HG03097 (cell line): ENCODE results near the gene DLST.

Experiments used
- ATAC-seq: cut with Tn5 transposase; IDR thresholded peaks from one replicate; pipeline ENCODE4 v1.9.1; 2021; ENCODE audit not compliant: unreplicated experiment, low FRiP score

Gene DLST

DNA sequence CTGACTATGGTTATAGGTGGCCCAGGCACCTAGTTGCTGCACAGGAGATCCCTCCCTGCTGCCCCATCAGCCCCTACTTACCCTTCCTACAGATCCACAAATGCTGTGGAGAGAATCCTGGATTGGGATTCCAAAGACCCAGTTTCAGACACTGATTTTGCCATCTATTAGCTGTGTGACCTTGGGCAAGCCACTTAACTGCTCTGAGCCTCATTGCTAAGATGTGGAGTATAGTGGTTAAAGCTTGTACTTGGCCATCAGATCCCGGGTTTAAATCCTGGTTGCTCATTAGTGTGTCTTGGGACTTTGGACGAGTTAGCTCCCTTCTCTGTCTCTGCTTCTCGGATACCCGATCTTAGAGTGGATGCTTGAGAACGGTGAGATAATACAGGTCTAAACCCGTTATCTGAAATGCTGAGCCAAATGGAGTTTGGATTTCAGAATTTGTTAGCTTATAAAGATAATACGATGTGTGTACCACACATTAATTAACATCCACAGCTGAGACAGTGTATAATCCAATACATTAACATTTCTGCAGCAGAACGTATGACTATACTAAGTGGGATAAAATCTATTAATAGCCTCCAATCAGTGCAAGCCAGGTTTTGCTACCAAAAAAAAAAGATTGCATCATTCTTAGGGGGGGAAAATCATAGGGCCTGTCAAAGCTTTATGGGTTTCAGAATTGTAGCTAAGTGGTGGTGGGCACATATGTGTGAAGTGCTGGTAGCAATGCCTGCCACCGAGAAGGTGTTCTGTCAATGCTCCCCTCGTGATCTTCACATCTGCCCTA is 21.8 kb upstream of the DLST start:
- ATAC-seq: no peak

DNA sequence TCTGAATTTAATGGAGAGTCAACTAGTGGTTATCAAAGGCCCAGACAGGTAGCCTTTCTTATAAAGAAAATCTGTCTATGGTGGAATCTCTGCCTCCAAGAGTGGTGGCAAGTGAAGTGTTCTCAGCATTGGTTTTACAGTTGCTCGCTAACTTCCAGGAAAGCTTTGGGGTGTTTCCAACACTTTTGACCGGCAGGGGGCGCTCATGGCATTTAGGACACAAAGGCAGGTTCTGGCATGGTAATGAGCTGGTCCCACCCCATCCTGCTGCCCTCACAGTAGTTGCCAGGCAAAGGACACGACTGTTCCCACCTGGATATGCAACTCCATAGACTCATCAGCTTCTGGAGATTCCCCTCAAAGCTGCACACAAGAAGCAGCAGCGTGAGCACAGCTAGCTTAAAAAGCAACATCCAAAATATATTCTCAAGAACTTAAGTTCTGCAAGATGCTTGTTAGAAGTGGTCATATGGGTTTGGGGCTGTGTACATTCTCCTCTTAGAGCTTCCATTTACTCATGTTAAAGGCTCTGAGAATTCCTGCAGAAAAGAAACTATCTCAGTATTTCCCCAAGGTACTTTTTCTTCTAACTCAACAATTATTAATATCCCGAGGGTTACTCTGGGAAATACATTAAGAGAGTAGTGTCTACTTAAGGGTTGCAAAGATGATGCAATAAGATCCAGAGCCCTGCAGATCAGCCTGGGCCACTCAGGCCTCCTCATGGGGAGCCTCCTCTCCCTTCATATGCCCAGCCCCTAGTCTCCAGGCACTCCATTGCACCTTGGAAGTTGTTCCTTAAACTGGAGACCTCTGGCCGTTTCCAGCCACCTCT is 20.6 kb upstream of the DLST start:
- ATAC-seq: no peak

DNA sequence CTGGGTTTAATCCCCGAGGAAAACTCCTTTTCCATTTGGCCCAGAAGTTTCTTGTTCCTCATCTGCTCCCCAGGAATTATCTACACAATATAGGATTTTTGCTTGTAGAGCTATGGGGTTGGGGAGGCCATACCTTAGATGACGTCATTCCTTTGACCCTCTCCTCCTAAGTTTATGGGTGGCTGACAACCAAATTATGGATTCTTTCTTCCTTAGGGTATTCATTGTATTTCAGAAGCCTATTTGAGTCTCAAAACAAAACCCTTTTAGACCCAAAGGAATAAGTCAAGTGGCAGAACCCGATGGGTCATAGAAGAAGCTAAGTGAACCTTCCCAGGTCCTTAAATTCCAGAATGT is 20.0 kb upstream of the DLST start:
- ATAC-seq: no peak

DNA sequence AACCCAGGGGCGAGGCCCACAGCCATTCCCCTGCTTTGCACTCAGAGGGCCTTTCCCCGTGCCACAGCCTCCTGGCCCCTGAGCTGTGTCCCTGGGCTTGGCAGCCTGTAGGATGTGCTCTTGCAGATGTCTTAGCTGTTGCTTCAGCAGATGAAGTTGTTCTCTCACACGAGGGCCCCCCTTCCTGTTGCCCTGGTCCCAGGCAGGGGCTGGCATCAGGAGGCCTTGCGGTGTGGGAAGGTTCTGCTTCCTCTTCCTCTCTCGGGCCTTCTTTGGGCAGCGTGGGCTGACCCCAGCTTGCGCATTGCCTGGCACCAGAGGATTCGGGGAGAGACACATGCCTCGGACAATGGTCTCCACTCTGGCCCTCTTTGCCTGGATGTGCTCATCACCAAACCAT is 18.4 kb upstream of the DLST start:
- no peak for ATAC-seq

DNA sequence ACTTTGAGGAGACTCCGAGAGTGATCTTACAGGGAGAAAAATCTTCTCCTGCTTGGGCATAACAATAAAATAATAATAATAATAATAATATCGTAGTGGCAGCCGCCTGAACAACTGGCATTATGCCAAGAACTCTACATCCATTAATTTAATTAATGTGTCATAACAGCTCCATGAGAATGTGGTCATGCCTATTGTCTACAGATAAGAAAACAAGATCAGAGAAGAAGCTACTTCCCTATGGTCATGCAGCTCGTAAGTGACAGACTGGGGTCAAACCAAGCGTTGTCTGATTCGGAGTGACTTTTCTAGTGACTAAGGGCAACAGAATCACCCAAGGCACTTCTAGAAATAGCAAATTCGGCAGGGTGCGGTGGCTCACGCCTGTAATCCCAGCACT is 17.5 kb upstream of the DLST start:
- ATAC-seq: no peak

DNA sequence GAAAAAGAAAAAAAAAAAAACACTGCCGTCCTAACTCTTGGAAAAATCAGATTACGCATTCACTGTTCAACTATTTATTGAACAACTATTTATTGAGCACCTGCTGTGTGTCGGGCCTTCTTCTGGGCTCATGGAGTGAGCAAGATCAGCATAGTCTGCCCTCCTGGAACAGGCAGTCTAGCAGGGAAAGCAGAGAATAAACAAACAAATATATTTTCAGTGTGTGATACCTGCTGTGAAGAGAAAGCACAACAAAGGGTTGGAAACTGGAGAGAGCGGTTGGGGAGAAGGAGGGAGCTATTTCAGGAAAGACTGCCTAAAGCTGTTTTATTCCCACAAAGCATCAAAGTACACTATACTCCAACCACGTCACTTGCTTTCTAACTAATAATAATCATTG is 16.6 kb upstream of the DLST start:
- ATAC-seq: no peak

DNA sequence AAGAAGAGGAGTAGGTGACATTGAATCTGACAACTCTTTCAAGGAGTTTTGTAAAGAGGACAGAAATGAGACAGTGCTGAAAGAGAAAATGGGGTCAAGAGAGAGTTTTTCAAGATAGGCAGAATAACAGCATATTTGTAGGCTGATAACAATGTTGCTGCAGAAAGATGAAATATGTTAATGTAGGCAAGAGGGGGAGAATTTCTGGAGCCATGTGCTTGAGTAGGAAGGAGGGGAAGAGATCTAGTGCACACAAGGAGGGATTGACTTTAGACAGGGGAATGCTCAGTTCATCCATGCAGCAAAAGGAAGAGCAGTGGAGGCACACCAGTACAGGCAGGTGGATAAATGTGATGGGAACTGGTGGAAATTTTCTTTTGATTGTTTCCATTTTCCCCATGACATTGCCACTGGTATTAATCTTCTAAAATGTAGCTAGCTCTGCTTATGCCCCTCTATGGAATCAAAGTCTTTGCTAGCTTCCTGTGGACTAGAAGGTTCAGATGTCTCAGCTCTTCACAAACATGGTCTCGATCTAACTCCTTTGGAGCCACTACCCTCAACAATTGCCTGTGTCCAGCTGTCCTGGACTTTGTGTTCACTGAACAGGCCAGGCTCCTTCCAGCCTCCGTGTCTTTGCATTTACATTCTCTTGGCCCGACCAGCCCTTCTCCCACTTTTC is 14.9 kb upstream of the DLST start:
- ATAC-seq: no peak

DNA sequence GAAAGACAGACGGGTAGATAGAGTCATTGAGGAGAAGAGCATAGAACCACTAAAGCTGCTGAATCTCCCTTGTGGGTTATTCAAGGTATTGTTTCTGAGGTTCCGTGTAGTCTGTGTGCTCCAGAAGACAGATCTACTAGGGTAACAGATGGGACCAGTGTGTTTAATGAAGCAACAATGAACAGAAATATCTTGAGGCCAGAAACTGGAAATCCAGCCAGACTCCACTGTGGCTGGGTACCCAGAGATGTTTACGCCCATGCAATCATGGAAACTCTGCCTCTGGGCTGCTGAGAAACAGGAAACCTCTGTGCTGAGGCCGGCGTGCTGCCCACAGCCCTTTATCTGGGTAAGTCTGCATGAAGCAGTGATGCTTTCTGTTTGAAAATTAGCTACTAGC is 14.0 kb upstream of the DLST start:
- ATAC-seq: no peak

DNA sequence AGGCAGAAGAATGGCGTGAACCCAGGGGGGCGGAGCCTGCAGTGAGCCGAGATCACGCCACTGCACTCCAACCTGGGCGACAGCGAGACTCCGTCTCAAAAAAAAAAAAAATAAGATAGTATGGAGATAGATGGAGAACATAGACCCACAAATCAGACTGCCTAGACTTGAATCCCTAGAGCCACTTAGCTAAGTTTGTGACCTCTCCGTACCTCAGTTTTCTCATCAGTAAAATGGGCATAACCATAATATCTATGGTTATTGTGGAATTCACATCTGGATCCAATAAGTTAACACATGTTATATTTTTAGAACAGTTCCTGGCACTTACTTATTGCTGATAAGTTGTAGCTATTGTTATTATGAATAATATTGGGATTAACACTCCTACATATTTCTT is 13.0 kb upstream of the DLST start:
- no peak for ATAC-seq

DNA sequence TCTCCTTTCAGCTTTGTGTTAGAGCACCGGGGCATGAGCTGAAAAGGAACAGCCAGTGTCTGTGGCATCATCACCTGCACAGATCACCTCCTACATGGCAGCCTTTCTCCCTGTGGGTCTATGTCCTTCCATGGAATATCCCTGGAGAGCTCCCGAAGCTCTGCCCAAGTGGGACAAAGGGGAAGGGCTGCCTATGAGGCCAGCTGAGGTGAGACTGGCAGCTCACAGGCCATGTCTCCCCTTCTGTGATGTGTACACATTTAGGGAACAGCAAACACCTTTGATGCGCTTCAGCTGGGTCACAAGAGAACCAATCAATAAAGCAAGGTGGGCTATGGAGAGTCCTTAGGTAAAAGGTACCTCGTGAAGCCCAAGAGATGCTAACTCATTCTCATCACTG is 9.9 kb upstream of the DLST start:
- no peak for ATAC-seq

DNA sequence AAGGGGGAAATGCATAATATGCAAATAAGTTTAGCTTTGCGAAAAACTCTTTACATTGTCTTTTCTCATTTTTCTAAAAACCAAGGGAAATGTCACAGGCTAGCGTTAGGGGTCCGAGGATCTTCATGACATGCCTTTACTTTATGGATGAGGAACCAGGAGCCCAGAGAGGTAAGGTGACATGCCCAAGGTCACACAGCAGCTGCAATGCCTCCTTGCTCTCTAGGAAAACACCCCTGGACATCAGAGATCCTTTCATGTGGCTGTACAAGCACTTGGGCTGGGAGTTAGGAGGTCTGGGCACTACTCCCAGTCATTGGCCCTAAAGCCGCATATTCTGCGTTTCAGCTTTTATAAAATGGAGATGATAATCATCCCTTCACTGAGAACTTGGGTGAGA is 6.5 kb upstream of the DLST start:
- ATAC-seq: no peak

DNA sequence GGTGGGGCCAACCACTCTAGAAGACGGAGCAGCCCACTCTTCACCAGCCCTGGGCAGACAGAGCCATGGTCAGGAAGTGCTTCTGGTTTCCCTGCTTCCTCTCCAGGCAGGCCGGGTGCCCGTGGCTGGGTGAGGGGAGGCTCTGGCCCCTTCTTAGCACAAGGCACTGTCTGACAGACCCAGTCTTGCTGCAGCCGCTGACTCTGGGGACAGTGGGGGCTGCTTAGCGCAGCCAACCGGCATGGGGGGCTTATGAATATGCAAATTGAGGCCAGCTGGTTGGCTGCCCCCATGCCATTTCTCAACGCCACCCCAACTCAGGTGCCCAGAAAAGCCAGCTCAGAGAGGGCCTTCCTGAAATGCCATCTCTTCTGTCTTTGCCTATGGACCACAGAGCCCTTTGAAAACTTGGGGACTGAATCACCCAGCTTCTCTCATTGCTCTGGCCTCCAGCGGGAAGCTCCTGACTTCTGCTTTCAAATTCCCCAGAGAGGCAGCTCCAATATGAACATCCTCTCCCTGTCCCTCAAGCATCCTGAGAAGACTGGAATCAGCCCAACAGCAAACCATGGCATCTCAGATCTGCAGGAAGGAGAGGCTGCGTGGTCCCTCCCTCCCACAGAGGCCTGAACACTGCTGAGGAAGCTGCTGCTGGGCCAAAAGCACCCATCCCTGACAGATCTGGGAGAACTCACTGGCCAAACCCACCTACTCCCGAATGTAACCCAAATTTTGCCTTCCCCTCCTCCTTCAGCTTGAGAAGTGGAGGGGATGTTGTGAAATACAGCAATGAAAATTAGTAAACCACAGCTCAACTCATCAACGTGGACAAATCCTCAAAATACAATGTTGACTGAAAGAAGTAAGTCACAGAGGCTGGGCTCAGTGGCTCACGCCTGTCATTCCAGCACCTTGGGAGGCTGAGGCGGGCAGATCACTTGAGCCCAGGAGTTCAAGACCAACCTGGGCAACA is 5.5 kb upstream of the DLST start, which contains the start of gene PROX2:
PROX2 (minus strand) TSS at position 205 of the 973 bp plus-strand sequence. CDS start 12,311 bp downstream, outside the sequence.
- ATAC-seq: no peak

DNA sequence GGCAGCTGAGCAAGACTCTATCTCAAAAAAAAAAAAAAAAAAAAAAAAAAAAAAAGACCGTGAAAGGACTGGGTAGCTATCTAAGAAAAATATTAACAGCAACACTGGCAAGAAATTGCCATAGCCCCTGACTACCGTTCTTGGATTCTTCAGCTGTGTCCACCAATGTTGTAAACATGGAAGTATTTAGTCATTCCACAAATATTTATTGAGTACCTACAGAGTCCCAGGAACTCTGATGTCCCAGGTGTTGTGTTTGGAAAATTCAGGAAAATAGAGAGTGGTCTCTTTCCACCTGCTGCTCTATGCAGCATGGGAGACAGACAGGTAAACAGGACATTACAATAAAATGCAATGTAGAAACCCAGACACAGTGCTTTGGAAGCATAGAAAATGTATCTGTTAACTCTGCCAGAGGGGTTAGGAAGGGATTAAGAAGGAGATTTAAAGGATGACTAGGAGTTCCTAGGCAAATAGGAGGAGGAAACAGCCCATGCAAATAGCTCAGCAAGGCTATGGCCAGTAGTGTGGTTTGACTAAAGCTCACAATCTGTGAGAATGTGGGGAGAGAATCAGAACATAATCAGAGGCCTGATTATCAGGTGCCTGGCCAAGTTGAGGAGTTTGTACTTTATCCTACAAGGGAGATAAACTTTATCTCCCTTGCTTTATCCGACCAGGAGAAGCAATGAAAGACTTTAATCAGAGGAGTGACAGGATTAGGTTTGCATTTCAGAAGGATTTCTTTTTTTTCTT is 2.1 kb upstream of the DLST start:
- ATAC-seq: no peak

DNA sequence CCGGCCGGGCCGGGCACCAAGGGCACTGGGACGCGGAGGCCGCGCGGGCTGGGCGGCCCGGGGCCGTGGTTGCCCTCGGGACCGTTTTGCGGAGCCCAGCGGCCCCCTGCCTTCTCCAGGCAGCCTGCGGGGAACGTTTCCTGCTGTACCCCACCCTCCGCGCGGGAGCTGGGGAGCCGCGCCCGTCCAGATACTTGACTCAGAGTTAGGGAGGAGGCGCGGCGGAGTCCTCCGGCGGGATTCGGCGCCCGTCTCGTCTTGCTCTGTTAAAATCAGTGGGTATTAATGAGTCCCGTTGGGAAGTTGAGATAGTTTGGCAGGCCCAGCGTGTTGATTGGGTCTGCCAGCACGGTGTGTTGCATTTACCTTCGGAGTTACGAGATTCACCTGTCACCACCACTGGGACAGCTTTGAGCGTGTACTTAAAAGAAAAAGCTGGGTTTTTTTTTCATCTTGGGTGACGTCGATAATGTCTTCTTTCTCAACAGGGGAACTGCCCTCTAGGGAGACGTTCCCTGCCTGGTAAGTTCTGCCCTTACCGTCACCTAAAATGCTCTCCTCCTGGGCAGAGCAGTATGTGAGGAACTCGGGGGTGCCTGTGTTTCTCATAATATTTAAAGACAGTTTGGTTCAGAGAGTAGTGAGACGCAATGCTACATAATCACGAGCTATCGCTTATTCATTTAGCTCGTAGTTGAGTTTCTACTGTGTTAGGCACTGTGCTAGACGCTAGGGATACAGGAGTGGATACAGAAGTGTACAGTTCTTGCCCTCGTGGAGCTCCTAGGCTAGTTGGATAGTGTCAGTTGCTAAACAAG is 596 bp downstream of the DLST start:
- peak; percentile 30 for ATAC-seq

DNA sequence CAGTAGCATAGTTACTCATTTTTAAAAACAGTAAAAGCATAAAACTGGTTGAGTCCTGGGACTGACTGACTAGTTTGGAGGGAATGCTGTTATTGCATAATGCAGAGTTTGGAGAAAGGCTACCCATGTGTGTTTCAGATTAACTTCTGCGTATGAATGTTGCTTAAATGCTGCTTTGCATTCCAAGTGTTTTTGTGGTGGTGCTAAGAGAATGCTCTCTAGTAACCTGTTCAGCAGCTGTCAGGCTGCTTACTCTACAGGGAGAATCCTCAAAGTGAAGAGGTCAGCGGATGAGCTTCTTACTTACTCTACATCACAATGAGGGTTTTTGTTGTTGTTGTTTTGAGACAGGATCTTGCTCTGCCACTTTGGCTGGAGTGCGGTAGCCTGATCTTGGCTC is 4.3 kb downstream of the DLST start:
- no peak for ATAC-seq

DNA sequence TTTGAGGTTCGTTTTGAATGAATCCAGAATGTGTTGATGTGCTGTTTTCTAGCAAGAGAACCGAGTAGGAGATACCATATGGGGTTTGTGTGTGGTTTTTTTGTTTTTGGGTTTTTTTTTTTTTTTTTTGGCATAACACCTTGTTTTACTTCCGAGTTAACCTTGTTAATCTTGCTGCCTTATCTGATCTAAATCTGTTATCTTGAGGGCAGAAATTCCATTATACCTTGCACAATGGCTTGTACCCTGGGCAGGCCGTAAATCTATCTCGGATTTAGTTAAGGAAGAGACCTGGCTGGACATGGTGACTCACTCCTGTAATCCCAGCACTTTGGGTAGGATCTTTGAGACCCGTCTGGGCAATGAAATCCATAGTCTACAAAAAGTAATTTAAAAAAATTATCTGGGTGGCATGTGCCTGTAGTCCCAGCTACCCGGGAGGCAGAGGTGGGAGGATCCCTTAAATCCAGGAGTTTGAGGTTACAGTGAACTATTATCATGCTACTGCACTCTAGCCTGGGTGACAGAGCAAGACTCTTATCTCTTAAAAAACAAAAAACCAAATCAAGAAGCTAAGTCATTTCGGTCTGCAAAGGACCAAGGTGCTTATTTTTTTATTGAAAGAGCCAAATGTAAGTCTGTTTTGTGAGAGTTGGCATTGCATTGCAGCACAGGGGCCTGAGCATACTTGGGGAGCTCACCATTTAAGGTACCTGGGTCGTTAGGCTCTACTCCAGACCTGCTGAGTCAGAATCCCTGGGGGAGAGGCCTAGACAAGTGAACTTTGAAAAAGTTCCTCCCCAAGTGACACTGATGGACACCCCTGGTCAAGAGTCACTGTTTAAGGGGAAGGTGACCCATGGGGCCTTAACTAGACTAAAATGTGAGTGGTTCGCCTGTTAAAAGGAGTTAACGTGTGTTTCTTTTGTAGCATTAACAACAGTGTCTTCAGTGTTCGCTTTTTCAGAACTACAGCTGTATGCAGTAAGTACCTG is 6.7 kb downstream of the DLST start:
- no peak for ATAC-seq

DNA sequence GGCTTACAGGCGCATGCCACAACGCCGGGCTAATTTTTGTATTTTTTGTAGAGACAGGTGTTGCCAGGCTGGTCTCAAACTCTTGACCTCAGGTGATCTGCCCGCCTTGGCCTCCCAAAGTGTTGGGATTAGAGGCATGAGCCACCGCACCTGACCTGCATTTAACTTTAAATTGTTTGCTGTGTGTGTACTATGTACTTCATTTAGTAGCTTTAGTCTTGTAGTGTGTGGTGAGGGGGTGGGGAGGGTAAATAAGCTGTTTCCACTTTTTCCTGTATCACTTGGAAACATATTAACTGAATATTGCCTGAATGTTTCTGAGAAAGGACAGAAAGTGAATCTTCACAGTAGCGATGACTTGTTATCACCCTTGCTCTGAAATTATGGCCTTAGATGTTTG is 8.5 kb downstream of the DLST start:
- ATAC-seq: no peak

DNA sequence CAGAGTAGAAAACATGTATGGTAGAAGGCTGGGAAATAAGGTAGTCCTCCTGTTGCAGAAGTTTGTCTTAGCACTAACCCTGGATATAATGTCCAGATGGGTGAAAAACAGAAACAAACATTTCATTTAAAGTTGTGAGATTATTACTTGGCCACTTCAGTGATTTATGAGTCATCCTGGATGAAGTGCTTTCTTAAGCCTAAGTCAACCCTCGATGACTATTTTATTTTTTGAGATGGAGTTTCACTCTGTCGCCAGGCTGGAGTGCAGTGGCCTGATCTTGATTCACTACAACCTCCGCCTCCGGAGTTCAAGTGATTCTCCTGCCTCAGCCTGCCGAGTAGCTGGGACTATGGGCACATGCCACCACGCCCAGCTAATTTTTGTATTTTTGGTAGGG is 10.2 kb downstream of the DLST start:
- no peak for ATAC-seq
